IMR-90 (cell line): Measurements from ENCODE around the gene ZNRD2. TPM values are rescaled to one million over a fixed set of nuclear protein-coding genes. Genes with fewer than 3 reads are reported as not detected.

Source experiments
- ATAC-seq: fragments of 200-7000 bp; cut with Tn5 transposase; 2 replicates; pipeline ENCODE4 v1.9.1; 2020; ENCODE audit warnings: low read depth, mild to moderate bottlenecking, moderate library complexity
- BruUV-seq: library from RNA; stranded (reverse); fragments of 400-500 nt; replicated peaks from 2 replicates; lab custom pipeline; 2021; lab: Mats Ljungman, UMichigan
- CTCF ChIA-PET: fragments of 300-600 bp; formaldehyde crosslinking; extraction: SDS; loops from one replicate; lab custom pipeline; 2021; ENCODE audit warnings: antibody characterized with exemption; lab: Yijun Ruan, JAX
- POLR2A ChIA-PET: fragments of 300-600 bp; sonication (Branson Sonifier 250); formaldehyde crosslinking; loops from one replicate; lab custom pipeline; 2022; ENCODE audit warnings: antibody characterized with exemption; ENCODE audit not compliant: unreplicated experiment; lab: Charles Lee
- DNase-seq: peaks from one replicate; pipeline ENCODE4 v3.0.0; 2013
- H2AFZ ChIP-seq: replicated peaks from 2 replicates; pipeline ENCODE3; 2013; ENCODE audit warnings: low read length, mild to moderate bottlenecking; ENCODE audit not compliant: poor library complexity
- H2AK5ac ChIP-seq: 2 replicates; pipeline ENCODE4 v1.6.1; 2013; ENCODE audit warnings: low read depth, low read length, inconsistent platforms
- H2AK9ac ChIP-seq: replicated peaks from 2 replicates; pipeline ENCODE3; 2013; ENCODE audit warnings: mild to moderate bottlenecking, low read depth, low read length, moderate library complexity; ENCODE audit not compliant: poor library complexity
- H2BK120ac ChIP-seq: 2 replicates; pipeline ENCODE4 v1.6.1; 2013; ENCODE audit warnings: low read depth, low read length, inconsistent platforms
- H2BK15ac ChIP-seq: 3 replicates; pipeline ENCODE4 v1.6.1; 2013; ENCODE audit warnings: low read depth, low read length, inconsistent platforms
- H2BK20ac ChIP-seq: 2 replicates; pipeline ENCODE4 v1.6.1; 2013; ENCODE audit warnings: low read depth, mild to moderate bottlenecking, inconsistent platforms, low read length, moderate library complexity
- H2BK5ac ChIP-seq: 2 replicates; pipeline ENCODE4 v1.6.1; 2013; ENCODE audit warnings: mild to moderate bottlenecking, low read depth, low read length, inconsistent platforms; ENCODE audit not compliant: poor library complexity, severe bottlenecking
- H3K14ac ChIP-seq: replicated peaks from 2 replicates; pipeline ENCODE4 v1.6.1; 2013; ENCODE audit warnings: low read depth, low read length, inconsistent platforms
- H3K18ac ChIP-seq: 2 replicates; pipeline ENCODE4 v1.6.1; 2013; ENCODE audit warnings: low read depth, low read length, control low read depth
- H3K23ac ChIP-seq: 2 replicates; pipeline ENCODE4 v1.6.1; 2013; ENCODE audit warnings: low read depth, low read length, inconsistent platforms
- H3K27ac ChIP-seq: 2 replicates; pipeline ENCODE4 v1.5.1; 2013; ENCODE audit warnings: mild to moderate bottlenecking, control low read depth, low read length; ENCODE audit not compliant: insufficient read depth
- H3K27me3 ChIP-seq: 2 replicates; pipeline ENCODE4 v1.6.1; 2013; ENCODE audit warnings: low read length; ENCODE audit not compliant: control insufficient read depth, insufficient read depth
- H3K36me3 ChIP-seq: 2 replicates; pipeline ENCODE4 v1.6.1; 2013; ENCODE audit warnings: low read length, mixed read lengths; ENCODE audit not compliant: control insufficient read depth, insufficient read depth
- H3K4ac ChIP-seq: 2 replicates; pipeline ENCODE4 v1.6.1; 2013; ENCODE audit warnings: low read depth, low read length, inconsistent platforms
- H3K4me1 ChIP-seq: 2 replicates; pipeline ENCODE4 v1.6.1; 2013; ENCODE audit warnings: low read length, mixed read lengths; ENCODE audit not compliant: control insufficient read depth, insufficient read depth
- H3K4me2 ChIP-seq: 2 replicates; pipeline ENCODE4 v1.6.1; 2013; ENCODE audit warnings: low read depth, mild to moderate bottlenecking, control low read depth, low read length, moderate library complexity
- H3K4me3 ChIP-seq: 2 replicates; pipeline ENCODE4 v1.5.1; 2013; ENCODE audit warnings: low read depth, mild to moderate bottlenecking, control low read depth, low read length, moderate library complexity; ENCODE audit not compliant: insufficient read depth
- H3K56ac ChIP-seq: 2 replicates; pipeline ENCODE4 v1.6.1; 2013; ENCODE audit warnings: low read length, inconsistent platforms; ENCODE audit not compliant: insufficient read depth; ENCODE audit errors: extremely low read depth
- H3K79me1 ChIP-seq, 2 experiments: 2 replicates each; pipeline ENCODE4 v1.6.1; 2013; ENCODE audit warnings: low read length in 2 of 2, inconsistent platforms in 1 of 2, low read depth in 1 of 2
- H3K9ac ChIP-seq: 2 replicates; pipeline ENCODE4 v1.6.1; 2013; ENCODE audit warnings: low read depth, low read length, control low read depth
- H3K9me1 ChIP-seq: 2 replicates; pipeline ENCODE4 v1.6.1; 2013; ENCODE audit warnings: low read length, inconsistent platforms; ENCODE audit not compliant: insufficient read depth
- H3K9me3 ChIP-seq: 2 replicates; pipeline ENCODE4 v1.6.1; 2013; ENCODE audit warnings: low read length; ENCODE audit not compliant: control insufficient read depth, insufficient read depth
- H4K20me1 ChIP-seq: 2 replicates; pipeline ENCODE4 v1.6.1; 2013; ENCODE audit warnings: low read length, inconsistent platforms; ENCODE audit not compliant: insufficient read depth
- H4K5ac ChIP-seq: 2 replicates; pipeline ENCODE4 v1.6.1; 2013; ENCODE audit warnings: mild to moderate bottlenecking, low read depth, low read length, control low read depth
- H4K8ac ChIP-seq, 2 experiments: 2 replicates each; pipeline ENCODE4 v1.6.1; 2013; ENCODE audit warnings: low read depth in 2 of 2, low read length in 2 of 2, control low read depth in 1 of 2, inconsistent platforms in 1 of 2
- H4K91ac ChIP-seq: 2 replicates; pipeline ENCODE4 v1.6.1; 2013; ENCODE audit warnings: low read depth, low read length, inconsistent platforms; ENCODE audit not compliant: insufficient read depth
- CEBPB ChIP-seq: IDR thresholded peaks from 2 replicates; pipeline ENCODE4 v1.6.1; 2012; ENCODE audit warnings: low read depth, low read length, improper control_type of control experiment
- CHD1 ChIP-seq: IDR thresholded peaks from 2 replicates; pipeline ENCODE4 v1.6.1; 2012; ENCODE audit warnings: low read depth, low read length, improper control_type of control experiment
- MAFK ChIP-seq: IDR thresholded peaks from 2 replicates; pipeline ENCODE4 v1.6.1; 2012; ENCODE audit warnings: low read depth, low read length, improper control_type of control experiment
- RCOR1 ChIP-seq: IDR thresholded peaks from 2 replicates; pipeline ENCODE4 v1.6.1; 2012; ENCODE audit warnings: mild to moderate bottlenecking, low read length, improper control_type of control experiment; ENCODE audit not compliant: insufficient replicate concordance
- RFX5 ChIP-seq: IDR thresholded peaks from 2 replicates; pipeline ENCODE4 v1.8.0; 2012; ENCODE audit warnings: low read depth, mild to moderate bottlenecking, low read length, moderate library complexity
- USF2 ChIP-seq: fragments of 150-350 bp; IDR thresholded peaks from 2 replicates; pipeline ENCODE4 v1.6.1; 2017; ENCODE audit warnings: mild to moderate bottlenecking, antibody characterized with exemption, low read length, low read depth
- whole genome bisulfite sequencing, 2 experiments: methylation state at CpG; one replicate each; pipeline versions ENCODE4 v1.1.5 to v1.1.7; 2013; ENCODE audit warnings: missing lambda C conversion rate in 2 of 2; ENCODE audit not compliant: insufficient read length in 1 of 2; ENCODE audit errors: extremely low coverage in 2 of 2; 5-methylcytosine and 5-hydroxymethylcytosine counted together
- dilution Hi-C: fragments of 300-500 bp; cut with HindIII; formaldehyde crosslinking; loops from one replicate; pipeline ENCODE4 v1.14.3; 2018; ENCODE audit warnings: low sequenced_read_pairs; ENCODE audit not compliant: unreplicated experiment
- in situ Hi-C: fragments of 300-500 bp; cut with MboI; formaldehyde crosslinking; loops from 3 replicates; pipeline ENCODE4 v1.14.3; 2019; ENCODE audit warnings: low sequenced_read_pairs, inconsistent platforms, mixed read lengths
- intact Hi-C: fragments of 100-400 bp; cut with micrococcal nuclease; formaldehyde crosslinking; loops from 2 replicates; pipeline ENCODE4 v1.10.0; 2022
- polyA plus RNA-seq, 3 experiments: library from polyadenylated mRNA; depleted of rRNA; stranded (reverse); fragments of >200 nt; gene quantifications; 2 replicates each; pipeline ENCODE4 v1.2.3, GENCODE V29; 2012; ENCODE audit warnings: low replicate concordance in 1 of 3
- total RNA-seq: library from RNA; depleted of rRNA; stranded (reverse); fragments of >200 nt; gene quantifications from 2 replicates; pipeline ENCODE4 v1.2.3, GENCODE V29; 2012

The ZNRD2 gene
- total and polyA plus RNA-seq, 2 of the 4 experiments (the other 2 are of a cell fraction) = 75.6 to 90.3 TPM

- peak overlapping the region; percentile 48 for H2AK9ac ChIP-seq
- no peaks in the 10 kb centered on the region for H3K9me3 ChIP-seq
- no peak overlapping the region for H3K4me2 ChIP-seq
- no peak overlapping the region for H4K91ac ChIP-seq
- H2AFZ ChIP-seq = no peak overlapping the region
- H3K9me1 ChIP-seq = no peaks in the 10 kb centered on the region
- intact Hi-C loops = no loop called here
- H2BK20ac ChIP-seq = no peak overlapping the region
- H2BK5ac ChIP-seq = no peak overlapping the region
- no peak overlapping the region for H3K4me3 ChIP-seq
- no peak overlapping the region for H4K5ac ChIP-seq
- H3K4ac ChIP-seq = no peak overlapping the region
- H3K27ac ChIP-seq = no peak overlapping the region
- ATAC-seq (no peak), DNase-seq (no peak)
- no peak overlapping the region for H3K23ac ChIP-seq
- H3K36me3 ChIP-seq = peaks cover 44% of the 10 kb centered on the region
- H3K18ac ChIP-seq = no peak overlapping the region
- H3K27me3 ChIP-seq = no peaks in the 10 kb centered on the region
- peaks cover 0 to 3% of the 10 kb centered on the region in 2 experiments; a peak in 2 of 4 replicates for H3K79me1 ChIP-seq
- H3K9ac ChIP-seq = no peak overlapping the region
- H4K20me1 ChIP-seq = peaks cover 4% of the 10 kb centered on the region; the same call in 1 of the 2 replicates
- no peak overlapping the region for H3K14ac ChIP-seq
- ChIA-PET POLR2A (no interaction called here), CTCF (no interaction called here)
- TF ChIP-seq CEBPB (no peak), RCOR1 (no peak), CHD1 (no peak), RFX5 (no peak), MAFK (no peak), USF2 (no peak)
- no peak overlapping the region for H2BK15ac ChIP-seq
- peaks cover 2% of the 10 kb centered on the region; the same call in 1 of the 2 replicates for H3K4me1 ChIP-seq
- H2AK5ac ChIP-seq = no peak overlapping the region
- BruUV-seq = no TSS peak
- dilution Hi-C loops = no loop called here
- H2BK120ac ChIP-seq = no peak overlapping the region
- H4K8ac ChIP-seq = no peak overlapping the region
- H3K56ac ChIP-seq = no peak overlapping the region
- in situ Hi-C loops = no loop called here
- WGBS, 2 experiments = 80% methylated on average over 20 of the region's 64 CpGs; no CpG with 5 or more reads in 1 of the 2 experiments
These were observed 23.9 kb upstream of the ZNRD2 start for GRCh38 chr11:65546217-65546958.
